Caco-2 (cell line): ENCODE results near the gene EIF3J. TPM values are rescaled to one million over a fixed set of nuclear protein-coding genes. Genes with fewer than 3 reads are reported as not detected.
"Not testable (repeated sequence)": the region's sequence is repeated elsewhere in the genome, so short reads cannot be mapped to it uniquely, and the experiment has no call there.

ENCODE experiments used
- BruUV-seq: library from RNA; stranded (reverse); fragments of 400-500 nt; replicated peaks from 2 replicates; lab custom pipeline; 2021; lab: Mats Ljungman, UMichigan
- CTCF ChIA-PET: fragments of 300-600 bp; sonication (Branson Sonifier 250); formaldehyde crosslinking; loops from one replicate; lab custom pipeline; 2022; ENCODE audit warnings: antibody characterized with exemption; lab: Charles Lee
- POLR2A ChIA-PET: fragments of 300-600 bp; sonication (Branson Sonifier 250); formaldehyde crosslinking; loops from one replicate; lab custom pipeline; 2022; ENCODE audit warnings: antibody characterized with exemption; lab: Charles Lee
- DNase-seq, 2 experiments: peaks; one replicate each; pipeline versions ENCODE4 v3.0.0 to v3.0.0-alpha.2; 2020 to 2022
- H3K27me3 ChIP-seq: replicated peaks from 2 replicates; pipeline ENCODE4 v1.6.0; 2011; ENCODE audit warnings: low read length; ENCODE audit not compliant: control insufficient read depth, insufficient read depth
- H3K36me3 ChIP-seq: 2 replicates; pipeline ENCODE4 v1.5.1; 2011; ENCODE audit warnings: low read length; ENCODE audit not compliant: control insufficient read depth, insufficient read depth
- H3K4me1 ChIP-seq: fragments of 250-450 bp; sonication (Bioruptor Pico); 2 replicates; pipeline ENCODE4 v1.5.1; 2020; ENCODE audit warnings: mild to moderate bottlenecking
- H3K4me3 ChIP-seq: 2 replicates; pipeline ENCODE4 v1.5.1; 2011; ENCODE audit warnings: low read depth, mild to moderate bottlenecking, control low read depth, low read length
- H3K9me3 ChIP-seq: fragments of 250-450 bp; sonication (Bioruptor Pico); 2 replicates; pipeline ENCODE4 v1.5.1; 2020; ENCODE audit warnings: mild to moderate bottlenecking, moderate library complexity
- H3K27ac Mint-ChIP-seq: one replicate; pipeline ENCODE4 v1.8.0; 2022; ENCODE audit warnings: mixed read lengths; ENCODE audit not compliant: unreplicated experiment
- H3K27me3 Mint-ChIP-seq: one replicate; pipeline ENCODE4 v1.8.0; 2022; ENCODE audit warnings: mixed read lengths; ENCODE audit not compliant: insufficient read depth, unreplicated experiment
- H3K36me3 Mint-ChIP-seq: one replicate; pipeline ENCODE4 v1.8.0; 2022; ENCODE audit warnings: mild to moderate bottlenecking, mixed read lengths; ENCODE audit not compliant: insufficient read depth, unreplicated experiment
- H3K4me1 Mint-ChIP-seq: one replicate; pipeline ENCODE4 v1.8.0; 2022; ENCODE audit warnings: low read depth, mixed read lengths; ENCODE audit not compliant: unreplicated experiment
- H3K4me3 Mint-ChIP-seq: one replicate; pipeline ENCODE4 v1.8.0; 2022; ENCODE audit warnings: mild to moderate bottlenecking, moderate library complexity, mixed read lengths; ENCODE audit not compliant: unreplicated experiment
- H3K9me3 Mint-ChIP-seq: one replicate; pipeline ENCODE4 v1.8.0; 2022; ENCODE audit warnings: mixed read lengths; ENCODE audit not compliant: unreplicated experiment
- intact Hi-C: fragments of 100-400 bp; cut with micrococcal nuclease; formaldehyde crosslinking; loops from one replicate; pipeline ENCODE4 v1.10.0; 2022; ENCODE audit not compliant: unreplicated experiment
- total RNA-seq: library from RNA; stranded (reverse); gene quantifications from 2 replicates; pipeline ENCODE4 v1.2.3, GENCODE V29; 2022
- TF ChIP-seq, protein P1 (sequence below), 2 experiments: fragments of 200-600 bp in 1 of 2; IDR thresholded peaks; 1 replicate in 1 of 2; 2 replicates in 1 of 2; pipeline versions ENCODE4 v1.5.1 to v1.8.0; 2011 to 2022; ENCODE audit warnings: antibody characterized with exemption in 1 of 2, control low read depth in 1 of 2, inconsistent platforms in 1 of 2, low read depth in 1 of 2, low read length in 1 of 2, mild to moderate bottlenecking in 1 of 2, moderate library complexity in 1 of 2; ENCODE audit not compliant: insufficient read depth in 1 of 2, severe bottlenecking in 1 of 2, unreplicated experiment in 1 of 2

Gene EIF3J
- total RNA-seq, 1 experiment from 2014 or later: 179 TPM

DNA sequence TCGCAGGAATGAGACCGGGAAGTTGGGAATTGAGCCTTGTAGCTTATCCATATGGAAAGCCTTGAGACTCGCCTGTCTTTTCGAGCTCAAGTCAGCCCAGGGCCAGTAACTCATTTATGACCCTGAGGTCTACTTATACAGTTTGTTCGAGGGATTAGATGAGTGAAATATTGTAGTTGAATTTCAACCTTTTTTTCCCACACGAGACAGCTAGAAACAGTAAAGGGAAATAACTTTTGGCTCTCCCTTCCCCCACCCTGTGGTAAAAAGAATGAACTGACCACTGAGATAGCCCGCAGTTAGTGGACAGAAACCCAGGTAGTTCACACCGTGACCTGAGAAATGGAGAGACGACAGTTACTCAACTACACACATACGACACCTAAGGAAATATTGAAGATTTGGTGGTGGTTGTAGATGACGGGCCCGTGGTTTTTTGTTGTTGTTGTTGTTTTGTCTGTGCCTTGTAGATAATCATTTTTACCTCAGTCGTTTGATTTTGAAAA lies 841 bp downstream of the EIF3J start:
- Histone ChIP-seq H3K27me3 (no peaks in the 10 kb centered on the region), H3K4me1 (peaks cover 4% of the 10 kb centered on the region; the same call in 1 of the 2 replicates), H3K4me3 (peak overlapping the region; percentile 93), H3K36me3 (no peaks in the 10 kb centered on the region), H3K9me3 (no peaks in the 10 kb centered on the region; the same call in 1 of the 2 replicates)
- Mint-ChIP-seq H3K9me3 (no peaks in the 10 kb centered on the region), H3K4me1 (peaks cover 12% of the 10 kb centered on the region), H3K36me3 (peaks cover 88% of the 10 kb centered on the region), H3K4me3 (peak overlapping the region; percentile 94), H3K27me3 (no peaks in the 10 kb centered on the region), H3K27ac (peak overlapping the region; percentile 90)
- intact Hi-C loops: loop anchor here (10.0 kb wide), 1 partner anchor 253 kb away; the partner anchor contains the start of gene GOLM2
- POLR2A ChIA-PET: interaction anchor here (0.7 to 1.4 kb wide), 5 partner anchors 9 to 737 kb away, joined by 3 to 7 read pairs (median 3); partner anchors contain the start of genes GOLM2, HYPK and SERINC4
- peak; percentile 53 to 54 for DNase-seq
- CTCF ChIA-PET: interaction anchor here (0.7 kb wide), 1 partner anchor 125 kb away, joined by 4 read pairs; no protein-coding TSS in a partner anchor
- no TSS peak for BruUV-seq
- TF ChIP-seq, protein P1, sequence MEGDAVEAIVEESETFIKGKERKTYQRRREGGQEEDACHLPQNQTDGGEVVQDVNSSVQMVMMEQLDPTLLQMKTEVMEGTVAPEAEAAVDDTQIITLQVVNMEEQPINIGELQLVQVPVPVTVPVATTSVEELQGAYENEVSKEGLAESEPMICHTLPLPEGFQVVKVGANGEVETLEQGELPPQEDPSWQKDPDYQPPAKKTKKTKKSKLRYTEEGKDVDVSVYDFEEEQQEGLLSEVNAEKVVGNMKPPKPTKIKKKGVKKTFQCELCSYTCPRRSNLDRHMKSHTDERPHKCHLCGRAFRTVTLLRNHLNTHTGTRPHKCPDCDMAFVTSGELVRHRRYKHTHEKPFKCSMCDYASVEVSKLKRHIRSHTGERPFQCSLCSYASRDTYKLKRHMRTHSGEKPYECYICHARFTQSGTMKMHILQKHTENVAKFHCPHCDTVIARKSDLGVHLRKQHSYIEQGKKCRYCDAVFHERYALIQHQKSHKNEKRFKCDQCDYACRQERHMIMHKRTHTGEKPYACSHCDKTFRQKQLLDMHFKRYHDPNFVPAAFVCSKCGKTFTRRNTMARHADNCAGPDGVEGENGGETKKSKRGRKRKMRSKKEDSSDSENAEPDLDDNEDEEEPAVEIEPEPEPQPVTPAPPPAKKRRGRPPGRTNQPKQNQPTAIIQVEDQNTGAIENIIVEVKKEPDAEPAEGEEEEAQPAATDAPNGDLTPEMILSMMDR (IDR thresholded peaks at IDR 0.05; ENCODE audit: insufficient read depth in 1 of 2, low read depth in 1 of 2, low read length in 1 of 2, severe bottlenecking in 1 of 2, unreplicated experiment in 1 of 2): peak in 1 of 2 experiments; percentile 19

- Histone ChIP-seq H3K27me3 (no peaks in the 10 kb centered on the region), H3K9me3 (no peaks in the 10 kb centered on the region; the same call in 1 of the 2 replicates), H3K36me3 (no peaks in the 10 kb centered on the region; the same call in 1 of the 2 replicates), H3K4me3 (no peak overlapping the region), H3K4me1 (peaks cover 4% of the 10 kb centered on the region; the same call in 1 of the 2 replicates)
- Mint-ChIP-seq H3K9me3 (no peaks in the 10 kb centered on the region), H3K27me3 (no peaks in the 10 kb centered on the region), H3K27ac (no peak overlapping the region), H3K36me3 (peaks cover 86% of the 10 kb centered on the region), H3K4me3 (no peak overlapping the region), H3K4me1 (no peaks in the 10 kb centered on the region)
- TF ChIP-seq, protein P1 (IDR thresholded peaks at IDR 0.05; ENCODE audit: insufficient read depth in 1 of 2, low read depth in 1 of 2, low read length in 1 of 2, severe bottlenecking in 1 of 2, unreplicated experiment in 1 of 2): no peak
- CTCF ChIA-PET: no interaction called here
- no peak for DNase-seq
- BruUV-seq: no TSS peak
- POLR2A ChIA-PET: no interaction called here
- intact Hi-C loops: no loop called here
Measured at GRCh38 chr15:44541282-44541958, 4.5 kb downstream of the EIF3J start.

- no peaks in the 10 kb centered on the region; the same call in 1 of the 2 replicates for H3K36me3 ChIP-seq
- intact Hi-C loops: no loop called here
- H3K4me1 ChIP-seq: peaks cover 4% of the 10 kb centered on the region; the same call in 1 of the 2 replicates
- POLR2A ChIA-PET: interaction anchor here (0.9 kb wide), 1 partner anchor 169 kb away, joined by 3 read pairs; no protein-coding TSS in a partner anchor
- BruUV-seq: no TSS peak
- no peaks in the 10 kb centered on the region; the same call in 1 of the 2 replicates for H3K9me3 ChIP-seq
- H3K9me3 Mint-ChIP-seq: no peaks in the 10 kb centered on the region
- peaks cover 86% of the 10 kb centered on the region for H3K36me3 Mint-ChIP-seq
- CTCF ChIA-PET: no interaction called here
- TF ChIP-seq, protein P1 (IDR thresholded peaks at IDR 0.05; ENCODE audit: insufficient read depth in 1 of 2, low read depth in 1 of 2, low read length in 1 of 2, severe bottlenecking in 1 of 2, unreplicated experiment in 1 of 2): no peak
- H3K4me3 ChIP-seq: no peak overlapping the region
- no peaks in the 10 kb centered on the region for H3K4me1 Mint-ChIP-seq
- no peaks in the 10 kb centered on the region for H3K27me3 Mint-ChIP-seq
- no peak overlapping the region for H3K4me3 Mint-ChIP-seq
- no peak for DNase-seq
- no peaks in the 10 kb centered on the region for H3K27me3 ChIP-seq
- H3K27ac Mint-ChIP-seq: no peak overlapping the region
Measured at GRCh38 chr15:44542596-44542995, 5.6 kb downstream of the EIF3J start.

DNA sequence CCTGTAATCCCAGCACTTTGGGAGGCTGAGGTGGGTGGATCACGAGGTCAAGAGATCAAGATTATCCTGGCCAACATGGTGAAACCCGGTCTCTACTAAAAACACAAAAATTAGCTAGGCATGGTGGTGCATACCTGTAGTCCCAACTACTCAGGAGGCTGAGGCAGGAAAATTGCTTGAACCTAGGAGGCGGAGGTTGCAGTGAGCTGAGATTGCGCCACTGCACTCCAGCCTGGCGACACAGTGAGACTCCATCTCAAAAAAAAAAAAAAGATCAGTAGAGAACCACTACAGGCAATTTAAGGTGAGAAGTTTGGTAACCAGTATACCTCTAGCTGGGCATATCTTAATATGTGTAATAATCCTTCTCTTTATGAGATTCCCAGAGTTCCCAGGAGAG lies 7.8 kb downstream of the EIF3J start:
- H3K4me1 Mint-ChIP-seq, H3K4me3 ChIP-seq, intact Hi-C loops, H3K27me3 Mint-ChIP-seq, H3K27ac Mint-ChIP-seq, H3K36me3 ChIP-seq, CTCF ChIA-PET, H3K4me3 Mint-ChIP-seq, H3K27me3 ChIP-seq, H3K9me3 Mint-ChIP-seq, H3K9me3 ChIP-seq, DNase-seq, BruUV-seq, H3K4me1 ChIP-seq: not testable (repeated sequence)
- POLR2A ChIA-PET: interaction anchor here (0.6 kb wide), 1 partner anchor 147 kb away, joined by 17 read pairs; no protein-coding TSS in a partner anchor
- peaks cover 86% of the 10 kb centered on the region for H3K36me3 Mint-ChIP-seq
